DMS 273 treated with DMSO at 0.1 percent for 48 hours (cell line): ENCODE measurements around the gene KRTAP5-8.
"Not testable (repeated sequence)": the region's sequence is repeated elsewhere in the genome, so short reads cannot be mapped to it uniquely, and the experiment has no call there.

ENCODE experiments used
- DNase-seq: peaks from one replicate; lab custom pipeline; 2025; lab: John Stamatoyannopoulos, UW

Gene KRTAP5-8, protein sequence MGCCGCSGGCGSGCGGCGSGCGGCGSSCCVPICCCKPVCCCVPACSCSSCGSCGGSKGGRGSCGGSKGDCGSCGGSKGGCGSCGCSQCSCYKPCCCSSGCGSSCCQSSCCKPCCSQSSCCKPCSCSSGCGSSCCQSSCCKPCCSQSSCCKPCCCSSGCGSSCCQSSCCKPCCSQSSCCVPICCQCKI

GRCh38 chr11:71537977-71538665 lies at the start of gene KRTAP5-8:
Gene KRTAP5-8 (plus strand): TSS chr11:71538025. CDS start chr11:71538056, 31 bp downstream.
- DNase-seq: not testable (repeated sequence)

DNA sequence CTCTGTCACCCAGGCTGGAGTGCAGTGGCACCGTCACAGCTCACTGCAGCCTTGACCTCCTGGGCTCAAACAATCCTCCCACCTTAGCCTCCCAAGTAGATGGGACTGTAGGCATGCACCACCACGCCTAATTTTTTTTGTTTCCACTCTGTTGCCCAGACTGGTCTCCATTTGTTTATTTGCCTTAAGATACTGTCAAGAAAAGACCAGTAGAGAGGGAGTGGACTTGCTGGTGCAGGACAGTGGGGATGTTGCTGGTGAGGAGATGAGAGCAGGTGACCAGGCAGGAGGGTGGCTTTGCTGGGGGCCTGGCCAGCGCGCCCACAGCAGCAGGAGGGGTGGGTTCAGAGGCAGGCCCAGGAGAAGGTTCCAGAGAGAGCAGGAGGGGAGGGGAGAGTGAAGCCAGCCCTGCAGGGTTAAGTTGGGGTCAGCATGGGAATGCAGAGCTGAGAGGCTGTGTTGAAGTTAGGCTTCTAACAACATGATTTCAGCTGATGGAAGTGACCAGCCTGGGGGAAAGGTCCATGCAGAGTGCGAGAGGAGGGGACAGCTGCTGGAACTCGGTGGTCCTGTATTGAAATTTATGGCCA lies 49.0 kb upstream of the KRTAP5-8 start:
- no peak for DNase-seq

GRCh38 chr11:71489311-71490043 lies 48.3 kb upstream of the KRTAP5-8 start:
- no peak for DNase-seq

GRCh38 chr11:71490044-71490730 lies 47.6 kb upstream of the KRTAP5-8 start:
- DNase-seq: no peak

DNA sequence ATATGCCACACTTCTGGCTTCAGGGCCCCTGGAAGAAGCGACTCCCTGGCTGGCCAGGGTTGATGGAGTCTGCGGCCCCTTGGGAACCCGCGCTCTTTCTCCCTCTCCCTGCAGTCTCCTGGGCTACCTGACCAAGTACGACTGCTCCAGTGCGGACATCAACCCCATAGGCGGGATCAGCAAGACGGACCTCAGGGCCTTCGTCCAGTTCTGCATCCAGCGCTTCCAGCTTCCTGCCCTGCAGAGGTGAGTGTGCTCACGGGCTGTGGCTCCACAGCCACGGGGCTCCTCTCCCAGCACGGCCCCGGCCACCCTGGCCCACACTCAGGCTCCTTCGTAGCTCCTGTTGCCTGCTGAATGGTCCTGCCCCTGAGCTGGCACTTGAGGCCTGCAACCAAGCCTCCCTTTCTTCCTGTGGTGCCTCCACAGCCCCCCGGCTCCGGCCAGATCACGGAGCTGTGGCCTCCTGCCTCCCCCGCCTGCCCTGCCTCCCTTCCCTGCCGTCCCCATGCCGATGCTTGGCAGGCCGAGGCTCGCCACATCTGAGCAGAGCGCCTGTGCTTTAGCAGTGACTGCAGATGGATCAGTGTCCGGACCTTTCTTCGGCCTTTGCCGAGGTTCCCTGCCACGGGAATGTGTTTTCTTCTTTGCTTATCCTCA lies 47.0 kb upstream of the KRTAP5-8 start:
- no peak for DNase-seq

GRCh38 chr11:71491531-71491930 lies 46.3 kb upstream of the KRTAP5-8 start:
- DNase-seq: no peak

DNA sequence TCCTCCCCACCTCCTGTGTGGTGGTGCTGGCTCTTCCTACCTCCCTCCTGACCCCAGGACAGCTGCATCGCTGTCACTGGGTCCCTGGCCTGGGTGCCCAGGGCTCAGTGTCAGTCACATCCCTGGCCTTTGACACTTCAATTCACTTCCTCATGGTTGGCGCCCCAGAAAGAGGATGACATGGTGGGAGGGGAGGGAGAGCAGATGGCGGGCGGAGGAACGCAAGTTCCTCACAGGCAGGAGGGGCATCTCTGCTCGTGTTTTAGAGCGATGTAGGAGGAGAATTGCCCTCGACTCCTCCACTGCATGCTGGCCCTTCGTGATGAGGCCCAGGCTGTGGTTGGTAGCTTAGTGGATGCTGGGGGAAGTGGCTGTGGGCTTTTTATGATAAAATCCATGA lies 45.9 kb upstream of the KRTAP5-8 start:
- no peak for DNase-seq

DNA sequence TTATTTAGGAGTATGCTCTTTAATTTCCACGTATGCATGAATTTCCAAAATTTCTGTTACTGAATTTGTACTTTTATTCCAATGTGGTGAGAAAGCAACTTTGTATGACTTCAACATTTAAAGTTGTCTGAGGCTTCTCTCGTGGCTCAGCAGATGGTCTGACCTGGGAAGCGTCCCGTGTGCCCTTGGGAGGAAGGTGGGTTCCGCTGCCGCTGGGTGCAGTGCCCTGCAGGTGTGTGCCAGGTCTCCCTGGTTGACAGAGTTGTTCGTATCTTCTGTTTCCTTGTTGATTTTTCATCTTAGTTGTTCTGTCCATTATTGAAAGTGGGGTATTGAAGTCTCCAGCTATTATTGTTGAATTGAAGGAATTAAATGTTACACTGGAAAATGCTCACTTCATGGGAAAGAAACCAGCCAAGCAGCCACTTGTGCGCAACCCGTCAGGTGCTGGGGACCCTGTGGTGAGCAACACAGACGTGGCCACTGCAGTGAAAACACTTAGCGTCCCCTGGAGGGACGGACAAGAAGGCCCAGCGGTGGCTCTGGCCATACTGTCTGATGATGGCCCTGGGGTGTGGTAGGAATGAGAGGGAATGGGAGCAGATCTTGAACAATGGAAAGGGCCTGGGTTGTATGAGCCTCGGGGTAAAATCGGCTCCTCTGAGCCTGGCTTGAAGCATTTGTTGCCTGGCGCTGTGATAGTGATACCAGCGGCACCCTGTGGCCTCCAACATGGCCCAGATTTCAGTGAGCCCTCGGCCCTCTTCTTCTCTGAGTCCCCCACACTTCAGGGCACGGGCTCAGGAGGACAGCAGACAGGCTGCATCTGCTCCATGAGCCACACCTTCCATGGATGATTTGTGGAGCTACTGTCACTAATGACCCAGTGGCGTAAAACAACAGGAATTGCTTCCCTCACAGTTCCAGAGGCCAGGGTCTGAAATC lies 42.3 kb upstream of the KRTAP5-8 start:
- no peak for DNase-seq

GRCh38 chr11:71496421-71496820 lies 41.4 kb upstream of the KRTAP5-8 start:
- DNase-seq: no peak

- no peak for DNase-seq
Measured at GRCh38 chr11:71498091-71498490, 39.7 kb upstream of the KRTAP5-8 start.

- no peak for DNase-seq
Measured at GRCh38 chr11:71499125-71499524, 38.7 kb upstream of the KRTAP5-8 start.

- no peak for DNase-seq
Measured at GRCh38 chr11:71499546-71499945, 38.3 kb upstream of the KRTAP5-8 start.

DNA sequence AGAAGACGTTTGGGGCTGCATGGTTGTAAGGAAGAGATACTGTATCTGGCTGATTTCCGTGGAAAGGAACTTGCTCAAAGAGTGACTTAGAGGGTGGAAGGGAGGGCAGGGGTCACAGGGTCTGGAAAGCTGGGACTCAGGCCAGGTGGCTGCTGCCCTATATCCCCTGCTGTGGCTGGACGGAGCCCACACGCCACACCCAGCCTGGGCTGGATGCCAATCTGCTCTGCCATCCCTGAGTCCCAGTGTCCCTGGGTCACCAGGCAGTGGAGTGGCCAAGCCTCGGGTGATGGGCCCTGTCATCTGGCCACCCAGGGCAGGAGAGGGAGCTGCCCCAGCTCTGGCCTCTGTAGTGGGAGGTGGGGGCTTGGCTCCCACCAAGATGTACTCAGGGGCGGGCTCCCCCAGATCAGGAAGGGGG lies 37.2 kb upstream of the KRTAP5-8 start:
- DNase-seq: no peak

- DNase-seq: no peak
Measured at GRCh38 chr11:71501071-71501985, 36.5 kb upstream of the KRTAP5-8 start.

GRCh38 chr11:71502026-71502425 lies 35.8 kb upstream of the KRTAP5-8 start:
- DNase-seq: no peak

- no peak for DNase-seq
Measured at GRCh38 chr11:71502871-71503435, 34.9 kb upstream of the KRTAP5-8 start.

DNA sequence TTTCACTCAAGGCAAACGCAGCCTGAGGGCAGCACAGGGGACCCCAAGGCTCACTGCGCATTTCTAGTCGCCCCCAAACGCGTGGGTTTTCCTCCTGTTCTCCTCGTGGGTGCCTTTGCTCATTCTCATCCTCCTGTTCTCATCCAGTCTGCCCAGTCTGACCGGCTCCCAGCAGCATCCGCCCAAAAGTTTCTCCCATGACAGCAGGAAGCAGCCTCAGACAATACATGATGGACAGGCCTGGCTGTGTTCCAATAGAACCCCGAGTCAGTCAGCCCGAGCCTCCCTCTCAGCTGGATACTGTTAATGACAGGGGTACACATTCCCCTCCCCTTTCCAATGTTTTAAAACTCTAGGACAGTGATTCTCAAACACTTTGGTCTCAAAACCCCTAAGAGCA lies 33.3 kb upstream of the KRTAP5-8 start:
- no peak for DNase-seq

- no peak for DNase-seq
Measured at GRCh38 chr11:71505001-71505400, 32.8 kb upstream of the KRTAP5-8 start.

- no peak for DNase-seq
Measured at GRCh38 chr11:71505781-71506180, 32.0 kb upstream of the KRTAP5-8 start.
